ENCODE measurements around the gene MAST2. TPM values are rescaled to one million over a fixed set of nuclear protein-coding genes. Genes with fewer than 3 reads are reported as not detected.

The MAST2 gene
- total and polyA plus RNA-seq, 2 of the 13 experiments (the other 11 are each of a cell fraction or from before 2014, with no cell fraction given): 15.3 to 23.0 TPM

- Histone ChIP-seq H3K4me2 (ENCODE audit: low read depth, low read length) (no peak overlapping the region), H3K9ac (ENCODE audit: insufficient read depth, low read depth, low read length) (no peak overlapping the region), H3K4me3 (replicated peaks in 1 of 3; ENCODE audit: insufficient read depth in 1 of 3, low read depth in 2 of 3, low read length in 3 of 3) (no peak overlapping the region), H3K4me1 (ENCODE audit: insufficient read depth, low read length) (peaks cover 2% of the 10 kb centered on the region), H2AFZ (ENCODE audit: low read length) (no peak overlapping the region), H3K27ac (ENCODE audit: extremely low read length, insufficient read depth, low read length) (no peak overlapping the region), H3K79me2 (ENCODE audit: insufficient read depth, low read length) (peaks cover 5% of the 10 kb centered on the region), H3K36me3 (replicated peaks in 1 of 2; ENCODE audit: control insufficient read depth in 1 of 2, insufficient read depth in 2 of 2, low read length in 2 of 2) (0 out of 5 replicates have a peak, but pooled peaks cover 0 to 3% of the 10 kb centered on the region in 2 experiments), H4K20me1 (ENCODE audit: insufficient read depth, low read length) (no peaks in the 10 kb centered on the region), H3K27me3 (ENCODE audit: control insufficient read depth in 1 of 2, insufficient read depth in 2 of 2, low read length in 2 of 2) (no peaks in the 10 kb centered on the region), H3K9me3 (ENCODE audit: low read length) (no peaks in the 10 kb centered on the region)
- no TSS peak for BruUV-seq (replicated peaks)
- DNase-seq (ENCODE audit: low spot score): no peak
- in situ Hi-C loops (cut with HindIII; ENCODE audit: extremely low pct_ligation_motif_present, low pct_unique_long_range_greater_than_20kb): no loop called here
- WGBS (ENCODE audit: low lambda C conversion rate): 93% methylated on average over 3 of the region's 3 CpGs
- intact Hi-C loops (cut with micrococcal nuclease; ENCODE audit: unreplicated experiment): no loop called here
- ChIA-PET POLR2A (no interaction called here), CTCF (ENCODE audit: low intra/inter-chr PET ratio, low total read pairs) (no interaction called here)
- ATAC-seq: no peak
- TF ChIP-seq CBX5 (CRISPR knock-in tag; IDR thresholded peaks at IDR 0.05; ENCODE audit: borderline replicate concordance) (no peak), ZNF709 (CRISPR knock-in tag; IDR thresholded peaks at IDR 0.05) (no peak), GTF2F1 (IDR thresholded peaks at IDR 0.05; ENCODE audit: low read length) (no peak), ZNF253 (CRISPR knock-in tag; IDR thresholded peaks at IDR 0.05; ENCODE audit: borderline replicate concordance) (no peak), ATF4 (CRISPR knock-in tag; IDR thresholded peaks at IDR 0.05) (no peak)
- TF ChIP-seq, protein P1, sequence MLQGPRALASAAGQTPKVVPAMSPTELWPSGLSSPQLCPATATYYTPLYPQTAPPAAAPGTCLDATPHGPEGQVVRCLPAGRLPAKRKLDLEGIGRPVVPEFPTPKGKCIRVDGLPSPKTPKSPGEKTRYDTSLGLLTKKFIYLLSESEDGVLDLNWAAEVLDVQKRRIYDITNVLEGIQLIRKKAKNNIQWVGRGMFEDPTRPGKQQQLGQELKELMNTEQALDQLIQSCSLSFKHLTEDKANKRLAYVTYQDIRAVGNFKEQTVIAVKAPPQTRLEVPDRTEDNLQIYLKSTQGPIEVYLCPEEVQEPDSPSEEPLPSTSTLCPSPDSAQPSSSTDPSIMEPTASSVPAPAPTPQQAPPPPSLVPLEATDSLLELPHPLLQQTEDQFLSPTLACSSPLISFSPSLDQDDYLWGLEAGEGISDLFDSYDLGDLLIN (CRISPR knock-in tag; IDR thresholded peaks at IDR 0.05; ENCODE audit: borderline replicate concordance): no peak
- FAIRE-seq: no peak
Observed at GRCh38 chr1:45908611-45909140, 105.3 kb downstream of the MAST2 start.

- Histone ChIP-seq H3K27ac (ENCODE audit: extremely low read length, insufficient read depth, low read length) (no peak overlapping the region), H3K9me3 (ENCODE audit: low read length) (no peaks in the 10 kb centered on the region), H3K79me2 (ENCODE audit: insufficient read depth, low read length) (peaks cover 5% of the 10 kb centered on the region), H4K20me1 (ENCODE audit: insufficient read depth, low read length) (no peaks in the 10 kb centered on the region), H3K4me1 (ENCODE audit: insufficient read depth, low read length) (peaks cover 15% of the 10 kb centered on the region), H2AFZ (ENCODE audit: low read length) (no peak overlapping the region), H3K36me3 (replicated peaks in 1 of 2; ENCODE audit: control insufficient read depth in 1 of 2, insufficient read depth in 2 of 2, low read length in 2 of 2) (0 out of 5 replicates have a peak, but pooled peaks cover 0 to 3% of the 10 kb centered on the region in 2 experiments), H3K4me3 (replicated peaks in 1 of 3; ENCODE audit: insufficient read depth in 1 of 3, low read depth in 2 of 3, low read length in 3 of 3) (no peak overlapping the region), H3K27me3 (ENCODE audit: control insufficient read depth in 1 of 2, insufficient read depth in 2 of 2, low read length in 2 of 2) (no peaks in the 10 kb centered on the region), H3K9ac (ENCODE audit: insufficient read depth, low read depth, low read length) (no peak overlapping the region), H3K4me2 (ENCODE audit: low read depth, low read length) (no peak overlapping the region)
- intact Hi-C loops (cut with micrococcal nuclease; ENCODE audit: unreplicated experiment) (no loop called here), in situ Hi-C loops (cut with HindIII; ENCODE audit: extremely low pct_ligation_motif_present, low pct_unique_long_range_greater_than_20kb) (no loop called here)
- ChIA-PET POLR2A (no interaction called here), CTCF (ENCODE audit: low intra/inter-chr PET ratio, low total read pairs) (no interaction called here)
- WGBS (ENCODE audit: low lambda C conversion rate): 97% methylated on average over 1 of the region's 1 CpG
- no TSS peak for BruUV-seq (replicated peaks)
- no peak for FAIRE-seq
- ATAC-seq: no peak
- DNase-seq (ENCODE audit: low spot score): no peak
- TF ChIP-seq ZBTB3 (CRISPR knock-in tag; IDR thresholded peaks at IDR 0.05; ENCODE audit: borderline replicate concordance, low read depth) (no peak), HMG20B (CRISPR knock-in tag; conservative IDR thresholded peaks at IDR 0.05) (no peak), NCOA5 (CRISPR knock-in tag; IDR thresholded peaks at IDR 0.05) (no peak), ZNF260 (CRISPR knock-in tag; IDR thresholded peaks at IDR 0.05; ENCODE audit: borderline replicate concordance, low read depth) (no peak), ZMYM4 (CRISPR knock-in tag; IDR thresholded peaks at IDR 0.05) (no peak), CC2D1A (CRISPR knock-in tag; IDR thresholded peaks at IDR 0.05) (no peak)
Observed at GRCh38 chr1:45911634-45912033, 108.2 kb downstream of the MAST2 start.

Data from HepG2 (cell line).